ENCODE data around the gene GYS2. TPM values are rescaled to one million over a fixed set of nuclear protein-coding genes. Genes with fewer than 3 reads are reported as not detected.

GYS2 gene
- total and polyA plus RNA-seq, 9 of the 15 experiments (the other 6 are each of a cell fraction or from before 2014, with no cell fraction given) = not detected

DNA sequence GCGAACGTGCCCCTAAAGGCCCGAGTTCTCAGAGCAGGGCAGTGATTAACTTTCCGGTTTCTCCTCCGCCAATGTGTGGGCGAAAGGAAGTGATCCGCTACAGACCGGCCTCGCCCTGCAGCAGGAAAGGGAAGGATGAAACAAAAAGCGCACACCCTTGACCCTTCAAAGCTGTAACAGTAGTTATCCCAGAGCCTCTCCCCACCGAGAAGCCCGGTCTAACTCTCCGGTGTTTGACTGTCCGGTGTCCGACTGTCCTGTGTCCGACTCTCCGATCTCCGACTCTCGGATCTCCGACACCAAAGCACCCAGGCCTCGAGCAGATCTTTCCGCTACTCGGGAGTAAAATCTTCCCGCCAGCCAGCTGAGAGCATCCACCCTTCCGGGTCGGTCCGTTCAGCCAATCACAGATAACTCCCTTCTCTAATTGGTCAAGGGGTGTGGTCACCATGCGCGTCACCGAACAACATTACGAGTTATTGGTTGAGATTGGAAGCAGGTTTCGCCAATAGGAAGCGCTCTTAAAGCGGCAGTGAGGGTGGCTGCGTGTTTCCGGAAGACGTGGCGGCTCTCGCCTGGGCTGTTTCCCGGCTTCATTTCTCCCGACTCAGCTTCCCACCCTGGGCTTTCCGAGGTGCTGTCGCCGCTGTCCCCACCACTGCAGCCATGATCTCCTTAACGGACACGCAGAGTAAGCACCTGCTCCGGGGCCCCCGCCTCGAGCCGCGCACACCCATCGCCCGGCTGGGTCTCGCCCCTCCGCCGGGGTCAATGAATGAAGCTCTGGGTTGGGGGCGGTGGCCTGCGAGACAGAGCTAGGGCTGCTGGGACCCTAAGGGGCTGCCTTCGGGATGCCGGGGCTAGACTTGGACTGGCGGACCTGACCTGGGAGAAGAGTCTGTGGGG, 103.1 kb downstream of the GYS2 start, which contains the start of the genes GOLT1B and RECQL (continued):
- TF ChIP-seq E4F1 (CRISPR knock-in tag; IDR thresholded peaks at IDR 0.05; ENCODE audit: borderline replicate concordance) (no peak), ZNF239 (CRISPR knock-in tag; IDR thresholded peaks at IDR 0.05) (no peak), THRB (CRISPR knock-in tag; conservative IDR thresholded peaks at IDR 0.05) (no peak), ZNF583 (CRISPR knock-in tag; IDR thresholded peaks at IDR 0.05) (no peak), E2F3 (CRISPR knock-in tag; IDR thresholded peaks at IDR 0.05) (peak; percentile 85), GTF2E2 (tag; IDR thresholded peaks at IDR 0.05) (no peak; the same call in 1 of the 2 replicates), ZNF174 (CRISPR knock-in tag; IDR thresholded peaks at IDR 0.05) (no peak), U2AF1 (optimal IDR thresholded peaks at IDR 0.05; ENCODE audit: low read depth, low read length) (no peak), RUNX1 (IDR thresholded peaks at IDR 0.05; ENCODE audit: low read depth) (no peak), CREBBP (IDR thresholded peaks at IDR 0.05; ENCODE audit: low read depth, low read length) (no peak), THAP7 (CRISPR knock-in tag; IDR thresholded peaks at IDR 0.05) (no peak), PREB (CRISPR knock-in tag; IDR thresholded peaks at IDR 0.05) (no peak), ZNF444 (CRISPR knock-in tag; IDR thresholded peaks at IDR 0.05) (no peak), ZNF512 (tag; IDR thresholded peaks at IDR 0.05) (no peak), ARHGAP35 (IDR thresholded peaks at IDR 0.05; ENCODE audit: partially characterized antibody) (no peak), NONO (IDR thresholded peaks at IDR 0.05; ENCODE audit: low read depth in 2 of 2, low read length in 1 of 2) (no peak)
- TF ChIP-seq, protein P1, sequence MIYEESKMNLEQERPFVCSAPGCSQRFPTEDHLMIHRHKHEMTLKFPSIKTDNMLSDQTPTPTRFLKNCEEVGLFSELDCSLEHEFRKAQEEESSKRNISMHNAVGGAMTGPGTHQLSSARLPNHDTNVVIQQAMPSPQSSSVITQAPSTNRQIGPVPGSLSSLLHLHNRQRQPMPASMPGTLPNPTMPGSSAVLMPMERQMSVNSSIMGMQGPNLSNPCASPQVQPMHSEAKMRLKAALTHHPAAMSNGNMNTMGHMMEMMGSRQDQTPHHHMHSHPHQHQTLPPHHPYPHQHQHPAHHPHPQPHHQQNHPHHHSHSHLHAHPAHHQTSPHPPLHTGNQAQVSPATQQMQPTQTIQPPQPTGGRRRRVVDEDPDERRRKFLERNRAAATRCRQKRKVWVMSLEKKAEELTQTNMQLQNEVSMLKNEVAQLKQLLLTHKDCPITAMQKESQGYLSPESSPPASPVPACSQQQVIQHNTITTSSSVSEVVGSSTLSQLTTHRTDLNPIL (CRISPR knock-in tag; IDR thresholded peaks at IDR 0.05) = no peak
- TF ChIP-seq, protein P2, sequence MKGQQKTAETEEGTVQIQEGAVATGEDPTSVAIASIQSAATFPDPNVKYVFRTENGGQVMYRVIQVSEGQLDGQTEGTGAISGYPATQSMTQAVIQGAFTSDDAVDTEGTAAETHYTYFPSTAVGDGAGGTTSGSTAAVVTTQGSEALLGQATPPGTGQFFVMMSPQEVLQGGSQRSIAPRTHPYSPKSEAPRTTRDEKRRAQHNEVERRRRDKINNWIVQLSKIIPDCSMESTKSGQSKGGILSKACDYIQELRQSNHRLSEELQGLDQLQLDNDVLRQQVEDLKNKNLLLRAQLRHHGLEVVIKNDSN (CRISPR knock-in tag; IDR thresholded peaks at IDR 0.05) = no peak

Data from K562 (cell line).